HG03135 (cell line): ENCODE results near the gene TMEM30B.
"Not testable (repeated sequence)": the region's sequence is repeated elsewhere in the genome, so short reads cannot be mapped to it uniquely, and the experiment has no call there.

Experiments used
- ATAC-seq: cut with Tn5 transposase; IDR thresholded peaks from one replicate; pipeline ENCODE4 v1.9.1; 2021; ENCODE audit warnings: mild to moderate bottlenecking, moderate library complexity; ENCODE audit not compliant: unreplicated experiment

TMEM30B gene, protein sequence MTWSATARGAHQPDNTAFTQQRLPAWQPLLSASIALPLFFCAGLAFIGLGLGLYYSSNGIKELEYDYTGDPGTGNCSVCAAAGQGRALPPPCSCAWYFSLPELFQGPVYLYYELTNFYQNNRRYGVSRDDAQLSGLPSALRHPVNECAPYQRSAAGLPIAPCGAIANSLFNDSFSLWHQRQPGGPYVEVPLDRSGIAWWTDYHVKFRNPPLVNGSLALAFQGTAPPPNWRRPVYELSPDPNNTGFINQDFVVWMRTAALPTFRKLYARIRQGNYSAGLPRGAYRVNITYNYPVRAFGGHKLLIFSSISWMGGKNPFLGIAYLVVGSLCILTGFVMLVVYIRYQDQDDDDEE

DNA sequence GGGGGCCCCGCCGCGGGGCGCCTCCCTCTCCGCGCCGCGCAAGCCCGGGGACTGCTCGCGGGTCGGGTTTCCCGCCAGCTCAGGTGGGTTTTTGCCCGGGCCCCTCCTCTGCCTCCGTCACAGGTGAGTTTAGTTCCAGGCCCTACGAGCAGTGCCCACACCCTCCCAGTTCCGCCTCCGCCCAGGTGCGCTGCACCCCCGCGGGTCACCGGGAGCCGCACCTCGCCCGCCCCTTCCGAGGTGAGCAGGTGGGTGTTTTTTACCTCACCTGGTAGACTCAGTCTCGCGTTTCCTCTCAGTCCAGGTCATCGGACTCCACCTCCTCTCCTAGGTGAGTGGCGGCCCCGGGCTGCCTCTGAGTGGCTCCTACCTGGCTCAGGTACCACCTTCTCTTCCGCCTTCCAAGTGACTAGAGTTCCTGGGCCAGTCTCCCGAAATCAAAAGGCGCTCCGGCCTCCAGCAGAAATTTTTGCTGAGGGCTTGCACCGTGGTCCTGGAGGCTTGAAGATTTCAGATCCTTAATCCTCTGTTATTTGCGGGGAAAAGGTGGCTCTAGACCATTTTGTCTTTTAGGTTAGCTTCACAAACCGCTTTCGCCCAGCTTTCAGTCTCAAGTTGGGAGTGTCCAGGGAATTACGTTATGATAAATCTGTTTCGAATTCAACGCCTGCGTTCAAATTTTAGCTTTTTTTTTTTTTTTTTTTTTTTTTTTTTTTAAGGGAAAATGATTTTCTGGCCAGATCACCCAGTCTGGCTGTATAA, at the start of gene TMEM30B:
TSS of gene TMEM30B (minus strand) at position 153 of the 762 bp plus-strand sequence. CDS start 191 bp downstream, outside the sequence.
- no peak for ATAC-seq

DNA sequence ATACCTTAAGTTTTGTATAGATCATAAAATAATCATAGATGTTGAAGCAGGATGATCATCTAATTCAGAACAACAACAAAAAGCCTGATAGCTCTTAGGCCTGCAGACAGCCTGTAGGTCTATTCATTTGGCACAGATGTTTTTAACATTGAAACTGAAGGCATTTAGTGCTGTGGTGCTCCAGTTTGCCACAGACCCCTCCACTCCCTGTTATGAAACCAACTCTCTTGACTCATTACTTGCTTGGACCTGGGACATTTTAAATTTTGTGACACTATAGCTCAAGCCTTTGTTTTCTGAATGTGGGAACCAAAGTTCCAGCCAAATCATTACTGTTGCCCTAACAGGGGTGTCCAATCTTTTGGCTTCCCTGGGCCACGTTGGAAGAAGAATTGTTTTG, 49.4 kb upstream of the TMEM30B start:
- ATAC-seq = no peak

DNA sequence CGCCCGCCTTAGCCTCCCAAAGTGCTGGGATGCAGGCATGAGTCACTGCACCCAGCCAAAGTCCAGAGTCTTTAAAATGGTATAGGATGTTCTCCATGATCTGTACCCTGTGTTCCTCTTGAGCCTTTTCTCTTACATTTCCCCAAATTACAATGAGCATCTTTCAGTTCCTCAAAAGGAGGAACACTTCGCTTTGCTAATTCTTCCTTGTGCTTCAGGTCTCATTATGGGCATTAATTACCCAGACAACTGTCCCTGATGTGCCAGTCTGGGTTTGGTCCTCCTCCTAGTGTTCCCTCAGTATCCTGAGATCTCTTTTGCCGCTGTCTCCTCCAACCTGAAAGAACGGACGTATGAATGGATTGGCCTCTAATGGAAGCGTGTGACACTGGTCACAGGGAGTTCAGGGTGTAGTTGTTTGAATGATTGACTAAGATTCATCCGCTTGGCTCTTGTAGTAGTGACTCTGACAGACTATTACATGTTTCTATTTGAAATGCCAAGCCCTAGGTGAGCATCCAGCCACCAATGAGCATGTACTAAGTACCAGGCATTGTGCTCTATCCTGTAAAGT, 48.4 kb upstream of the TMEM30B start:
- no peak for ATAC-seq

DNA sequence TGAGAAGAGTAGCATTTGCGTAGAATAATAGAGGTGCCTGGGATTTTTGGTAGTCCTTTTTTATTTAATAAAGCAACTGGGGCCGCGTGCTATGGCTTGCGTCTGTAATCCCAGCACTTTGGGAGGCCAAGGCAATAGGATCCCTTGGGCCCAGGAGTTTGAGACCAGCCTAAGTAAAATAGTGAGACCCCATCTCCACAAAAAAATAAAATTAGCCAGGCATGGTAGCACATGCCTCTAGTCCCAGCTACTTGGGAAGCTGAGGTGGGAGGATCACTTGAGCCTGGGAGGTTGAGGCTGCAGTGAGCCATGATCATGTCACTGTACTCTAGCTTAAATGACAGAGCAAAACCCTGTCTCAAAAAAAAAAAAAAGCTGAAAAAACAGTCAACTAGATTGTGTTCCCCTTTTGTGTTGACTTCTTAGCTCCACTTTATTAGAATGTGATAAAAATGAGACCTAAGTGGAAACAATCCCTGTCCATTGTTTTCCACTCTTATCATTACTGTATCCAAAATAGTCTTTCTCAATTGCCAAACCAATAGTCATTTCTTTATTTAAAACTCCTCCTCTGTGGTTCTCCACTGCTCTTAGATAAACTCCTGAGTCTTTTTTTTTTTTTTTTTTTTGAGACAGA, 47.6 kb upstream of the TMEM30B start:
- no peak for ATAC-seq

DNA sequence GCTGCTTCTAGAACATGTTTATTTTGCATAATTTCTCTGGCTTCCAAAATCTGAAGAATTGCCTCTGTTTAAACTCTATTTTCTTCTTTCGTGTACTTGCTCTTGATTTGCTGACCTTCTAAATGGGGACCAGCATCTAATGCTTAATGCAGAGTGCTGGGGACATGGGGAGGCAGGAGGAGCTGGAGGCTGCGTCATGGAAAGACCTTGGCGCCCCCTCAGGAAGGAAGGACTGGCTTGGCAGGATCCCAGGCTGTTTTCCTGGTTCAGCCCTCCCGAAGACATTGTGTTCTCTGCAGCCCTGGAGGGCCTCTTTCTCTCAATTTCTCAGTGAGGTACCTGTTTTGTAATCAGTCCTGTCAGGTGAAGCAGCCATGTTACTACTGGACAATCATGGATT, 45.7 kb upstream of the TMEM30B start:
- ATAC-seq = no peak

DNA sequence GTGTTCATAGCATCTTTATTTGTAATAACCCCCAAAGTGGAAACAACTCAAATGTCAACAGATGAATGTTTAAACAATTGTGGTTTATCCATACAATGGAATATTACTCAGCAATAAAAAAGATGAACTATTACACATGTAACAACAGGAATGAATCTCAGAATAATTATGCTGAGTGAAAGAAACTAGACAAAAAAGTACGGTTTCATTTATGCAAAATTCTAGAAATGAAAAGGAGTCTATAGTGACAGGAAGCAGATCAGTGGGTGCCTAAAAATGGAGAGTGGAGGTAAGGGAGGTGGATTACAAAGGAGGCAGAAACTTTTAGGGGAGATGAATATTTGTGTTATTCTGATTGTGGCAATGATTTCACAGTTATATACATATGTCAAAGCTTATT, 45.0 kb upstream of the TMEM30B start:
- no peak for ATAC-seq

DNA sequence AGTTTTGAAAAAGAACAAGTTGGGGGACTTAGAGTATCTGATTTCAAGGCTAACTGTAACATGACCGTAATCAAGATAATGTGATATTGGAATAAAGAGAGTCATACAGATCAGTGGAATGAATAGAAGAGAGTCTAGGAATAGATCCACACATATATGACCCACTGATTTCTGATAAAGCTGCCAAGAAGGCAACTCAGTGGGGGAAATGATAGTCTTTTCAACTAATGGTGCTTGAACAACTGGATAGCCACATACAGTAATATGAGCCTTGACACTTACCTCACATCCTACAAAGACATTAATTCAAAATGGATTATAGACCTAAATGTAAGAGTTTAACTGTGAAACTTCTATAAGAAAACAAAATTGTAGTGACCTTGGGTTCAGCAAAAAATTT, 44.0 kb upstream of the TMEM30B start:
- ATAC-seq = no peak

DNA sequence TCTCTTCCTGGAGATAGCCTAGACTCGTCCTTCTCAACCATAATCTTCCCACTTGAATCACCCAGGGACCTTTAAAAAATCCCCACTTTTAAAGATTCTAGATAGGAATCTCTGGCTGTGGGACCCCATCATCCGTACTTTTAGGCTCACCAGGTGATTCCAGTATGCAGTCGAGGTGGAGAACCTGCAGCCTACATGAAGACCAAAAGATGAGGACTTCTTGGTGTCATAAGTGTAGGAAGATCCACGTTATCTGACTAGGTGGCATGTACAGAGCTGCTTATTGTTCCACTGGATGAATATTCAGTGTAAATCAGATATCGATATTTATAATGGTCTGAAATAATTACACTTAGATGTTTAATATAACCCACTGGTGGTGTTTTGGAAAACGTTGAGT, 42.8 kb upstream of the TMEM30B start:
- no peak for ATAC-seq

DNA sequence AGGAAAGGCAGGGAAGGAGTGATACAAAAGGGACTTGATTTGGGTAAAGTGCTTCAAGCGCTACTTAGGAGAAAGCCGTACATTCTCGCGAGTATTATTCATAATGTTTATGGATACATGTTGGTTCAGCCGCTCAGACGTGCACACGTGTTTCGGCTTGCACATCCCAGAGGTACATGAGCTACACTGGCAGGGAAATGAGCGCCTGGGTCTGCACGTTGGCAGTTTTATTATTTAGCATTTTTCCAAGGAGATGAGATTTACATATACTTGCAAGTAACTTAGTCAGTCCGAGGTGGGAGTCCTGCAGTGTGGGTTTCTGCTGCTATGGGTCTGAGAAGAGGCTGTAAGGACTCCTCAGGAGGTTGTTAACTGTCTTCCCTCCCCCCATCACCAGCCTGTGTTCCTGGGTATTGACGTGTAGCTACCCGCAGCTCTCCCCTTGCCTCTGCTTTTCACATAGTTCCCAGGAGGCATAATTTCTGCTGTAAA, 41.7 kb upstream of the TMEM30B start:
- ATAC-seq = no peak

DNA sequence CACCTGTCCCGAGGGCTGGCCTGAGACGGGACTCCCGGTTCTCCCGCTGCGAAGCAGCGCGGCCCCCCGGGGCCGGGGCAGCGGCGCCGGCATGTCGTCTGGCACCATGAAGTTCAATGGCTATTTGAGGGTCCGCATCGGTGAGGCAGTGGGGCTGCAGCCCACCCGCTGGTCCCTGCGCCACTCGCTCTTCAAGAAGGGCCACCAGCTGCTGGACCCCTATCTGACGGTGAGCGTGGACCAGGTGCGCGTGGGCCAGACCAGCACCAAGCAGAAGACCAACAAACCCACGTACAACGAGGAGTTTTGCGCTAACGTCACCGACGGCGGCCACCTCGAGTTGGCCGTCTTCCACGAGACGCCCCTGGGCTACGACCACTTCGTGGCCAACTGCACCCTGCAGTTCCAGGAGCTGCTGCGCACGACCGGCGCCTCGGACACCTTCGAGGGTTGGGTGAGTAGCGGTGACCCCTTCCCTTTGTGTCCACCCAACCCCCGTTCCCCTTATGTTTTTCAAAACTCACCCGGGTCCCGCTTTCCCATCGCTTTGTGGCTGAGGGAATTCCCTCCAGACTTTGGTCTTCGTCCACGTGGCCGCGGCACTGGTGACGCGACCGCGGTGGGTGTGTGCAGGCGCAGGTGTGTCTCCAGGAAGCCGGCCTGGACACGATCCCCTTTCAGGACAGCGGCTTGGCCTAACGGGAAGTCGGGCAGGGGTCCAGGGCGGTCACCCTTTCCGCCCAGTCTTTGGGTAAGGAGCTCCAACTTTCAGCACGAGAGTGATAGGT, 41.1 kb upstream of the TMEM30B start:
- no peak for ATAC-seq

DNA sequence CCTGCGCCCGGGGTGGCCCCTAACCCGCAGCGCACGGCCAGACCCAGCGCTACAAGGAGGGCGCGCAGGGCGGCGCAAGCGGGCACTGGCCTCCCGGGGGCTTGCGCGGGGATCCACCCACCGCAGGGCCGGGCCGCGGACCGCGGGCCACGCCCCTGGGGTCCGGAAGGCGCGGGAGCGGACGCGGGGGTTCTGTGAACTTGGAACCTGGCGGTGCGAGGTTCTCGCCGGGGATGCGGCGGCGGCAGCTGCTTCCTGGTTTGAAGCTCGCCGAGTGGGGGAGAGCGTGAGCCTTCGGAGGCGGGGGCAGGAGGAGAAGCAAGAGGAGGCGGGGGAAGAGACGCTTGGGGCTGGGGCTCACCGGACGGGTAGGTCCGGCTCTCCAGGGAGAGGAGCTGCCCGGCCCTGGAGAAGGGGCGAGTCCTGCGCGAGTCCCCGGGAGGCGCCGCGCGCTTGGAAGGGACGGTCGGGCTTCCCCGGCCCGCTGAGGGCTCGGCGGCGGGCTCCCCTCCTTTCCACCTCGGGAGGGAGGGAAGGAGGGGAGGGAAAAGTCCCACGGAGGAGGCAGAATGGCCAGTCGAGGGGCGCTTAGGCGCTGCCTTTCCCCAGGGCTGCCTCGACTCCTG, 40.4 kb upstream of the TMEM30B start, which contains the start of gene PRKCH:
TSS of gene PRKCH (plus strand) at position 195 of the 626 bp plus-strand sequence. CDS start 523 bp downstream, outside the sequence.
- ATAC-seq = no peak

DNA sequence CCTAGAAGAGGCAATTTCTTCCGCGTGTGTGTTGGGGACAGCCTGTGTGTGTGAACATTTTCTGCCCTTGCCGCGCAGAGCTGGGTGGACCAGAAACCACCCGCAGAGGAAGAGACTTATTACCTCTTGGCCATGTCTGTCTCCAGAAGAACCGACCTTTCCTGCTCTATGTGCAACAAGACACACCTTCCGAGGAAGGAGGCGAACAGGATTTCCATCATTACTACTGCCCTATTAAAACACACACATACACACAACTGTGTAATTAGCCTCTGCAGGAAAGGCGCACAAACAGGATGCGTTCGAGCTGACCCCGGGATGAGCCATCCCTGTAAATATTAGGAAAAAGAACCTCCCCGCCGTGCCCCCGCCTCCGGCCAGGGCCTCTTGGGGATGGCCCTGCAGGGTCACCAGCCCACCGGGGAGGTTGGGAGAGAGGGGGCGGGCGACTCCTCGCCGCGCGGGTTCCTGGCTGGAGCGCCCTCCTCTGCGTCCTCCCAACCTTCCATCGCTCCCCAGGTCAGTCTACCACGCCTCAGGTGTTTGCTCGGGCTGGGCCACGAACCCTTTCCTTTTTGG, 39.8 kb upstream of the TMEM30B start:
- no peak for ATAC-seq

DNA sequence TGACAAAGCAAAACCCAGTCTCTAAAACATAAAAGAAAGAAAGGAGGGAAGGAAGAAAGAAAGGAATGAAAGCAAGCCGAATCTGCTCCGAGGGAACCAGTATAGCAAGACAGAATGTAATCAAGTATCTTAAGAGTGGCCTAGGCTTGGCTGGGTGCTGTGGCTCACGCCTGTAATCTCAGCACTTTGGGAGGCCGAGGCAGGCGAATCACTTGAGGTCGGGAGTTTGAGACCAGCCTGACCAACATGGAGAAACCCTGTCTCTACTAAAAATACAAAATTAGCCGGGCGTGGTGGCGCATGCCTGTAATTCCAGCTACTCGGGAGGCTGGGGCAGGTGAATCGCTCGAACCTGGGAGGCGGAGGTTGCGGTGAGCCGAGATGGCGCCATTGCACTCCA, 39.0 kb upstream of the TMEM30B start:
- not testable (repeated sequence) for ATAC-seq

DNA sequence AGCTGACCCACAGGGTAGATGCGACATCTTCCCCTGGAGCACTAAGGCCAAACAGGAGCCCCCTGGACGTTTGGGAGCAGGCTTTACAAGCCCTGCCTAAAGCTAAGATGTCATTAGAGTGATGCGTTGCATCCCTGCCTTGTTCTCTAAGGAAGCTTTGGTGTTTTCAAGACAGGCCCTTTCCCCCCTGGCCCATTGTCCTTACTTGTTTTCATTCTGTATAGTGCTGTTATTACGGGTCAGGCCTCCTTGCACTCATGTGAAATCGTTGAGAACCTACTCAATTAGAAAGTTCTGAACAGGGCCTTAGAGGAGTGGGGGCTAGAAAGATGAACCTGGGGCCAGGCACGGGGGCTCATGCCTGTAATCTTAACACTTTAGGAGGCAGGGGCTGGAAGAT, 38.6 kb upstream of the TMEM30B start:
- no peak for ATAC-seq

DNA sequence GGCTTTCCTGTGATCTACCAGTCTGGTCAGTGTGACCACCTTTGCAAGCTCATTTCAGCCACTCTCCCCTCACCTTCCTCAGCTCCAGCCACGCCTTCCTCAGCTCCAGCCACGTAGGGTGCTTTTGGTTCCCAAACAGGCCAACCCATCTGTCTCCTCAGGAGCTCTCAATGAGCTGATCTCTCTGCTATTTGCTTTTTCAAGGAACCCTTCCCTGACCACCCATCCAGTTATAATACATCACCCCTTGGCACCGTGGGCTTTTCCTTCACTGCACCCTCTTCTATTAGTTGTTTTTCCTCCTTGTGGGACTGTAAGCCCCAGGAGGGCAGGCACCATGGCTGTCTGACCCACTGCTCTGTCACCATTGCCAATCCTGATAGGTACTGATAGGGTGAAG, 37.9 kb upstream of the TMEM30B start:
- ATAC-seq = no peak

DNA sequence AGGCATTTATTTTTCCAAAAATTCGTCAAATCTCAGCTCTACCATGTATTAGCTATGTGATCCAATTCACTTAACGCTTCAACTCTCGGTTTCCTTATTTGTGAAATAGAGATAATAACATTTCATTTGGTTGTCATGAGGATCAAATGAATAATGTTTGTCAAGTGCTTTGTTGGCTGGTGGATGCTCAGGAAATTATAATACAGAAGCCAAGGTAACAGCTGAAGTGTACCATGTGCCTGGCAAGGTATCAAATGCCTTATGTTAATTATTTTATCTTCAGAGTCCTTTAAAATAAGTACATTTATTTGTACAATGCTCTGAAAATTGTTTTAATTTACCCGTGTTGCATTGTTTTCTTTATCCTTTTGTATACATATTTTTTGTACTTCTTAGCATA, 34.2 kb upstream of the TMEM30B start:
- no peak for ATAC-seq

DNA sequence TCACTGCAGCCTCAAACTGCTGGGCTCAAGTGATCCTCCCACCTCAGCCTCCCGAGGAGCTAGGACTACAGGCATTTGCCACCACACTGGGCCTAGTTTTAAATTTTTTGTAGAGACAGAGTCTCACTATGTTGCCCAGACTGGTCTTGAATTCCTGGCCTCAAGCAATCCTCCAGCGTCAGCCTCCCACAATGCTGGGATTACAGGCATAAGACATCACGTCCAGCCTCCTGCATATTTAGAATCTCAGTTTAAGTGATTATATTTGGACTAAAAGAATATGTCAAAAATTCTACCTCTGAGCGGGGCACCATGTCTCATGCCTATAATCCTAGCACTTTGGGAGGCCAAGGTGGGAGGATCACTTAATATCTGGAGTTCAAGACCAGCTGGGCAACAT, 27.6 kb upstream of the TMEM30B start:
- ATAC-seq = not testable (repeated sequence)

DNA sequence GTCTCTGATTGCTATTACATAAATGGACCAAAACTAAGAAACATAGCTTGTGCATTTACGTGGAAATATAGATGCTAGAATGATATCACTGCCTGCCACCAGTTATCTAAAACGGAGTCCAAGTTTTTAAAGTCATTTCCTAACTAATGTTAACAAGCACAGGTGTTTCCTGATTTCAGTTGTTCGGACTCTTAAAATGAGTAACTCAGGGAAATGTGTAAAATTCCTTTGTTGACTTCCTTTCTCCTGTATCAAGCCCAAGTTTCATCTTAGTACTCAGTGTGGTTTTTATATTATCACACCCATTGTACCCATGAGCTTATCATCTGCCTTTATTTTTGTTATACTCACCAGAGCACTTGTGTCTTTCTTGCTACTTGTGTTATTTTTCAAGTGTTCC, 27.1 kb upstream of the TMEM30B start:
- no peak for ATAC-seq

DNA sequence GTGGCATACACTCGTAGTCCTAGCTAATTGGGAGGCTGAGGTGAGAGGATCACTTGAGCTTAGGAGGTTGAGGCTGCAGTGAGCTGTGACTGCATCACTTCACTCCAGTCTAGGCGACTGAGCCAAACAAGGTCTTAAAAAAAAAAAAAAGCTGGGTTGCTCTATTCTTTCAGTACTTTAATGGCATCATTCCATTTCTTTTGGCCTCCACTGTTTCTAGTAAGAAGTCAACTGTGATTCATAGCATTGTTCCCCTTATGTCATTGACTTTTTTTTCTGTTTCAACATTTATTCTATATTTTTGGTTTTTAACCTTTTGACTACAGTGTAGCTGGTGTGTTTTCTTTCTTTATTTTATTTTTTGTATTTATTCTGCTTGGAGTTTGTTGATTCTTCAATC, 23.6 kb upstream of the TMEM30B start:
- no peak for ATAC-seq

DNA sequence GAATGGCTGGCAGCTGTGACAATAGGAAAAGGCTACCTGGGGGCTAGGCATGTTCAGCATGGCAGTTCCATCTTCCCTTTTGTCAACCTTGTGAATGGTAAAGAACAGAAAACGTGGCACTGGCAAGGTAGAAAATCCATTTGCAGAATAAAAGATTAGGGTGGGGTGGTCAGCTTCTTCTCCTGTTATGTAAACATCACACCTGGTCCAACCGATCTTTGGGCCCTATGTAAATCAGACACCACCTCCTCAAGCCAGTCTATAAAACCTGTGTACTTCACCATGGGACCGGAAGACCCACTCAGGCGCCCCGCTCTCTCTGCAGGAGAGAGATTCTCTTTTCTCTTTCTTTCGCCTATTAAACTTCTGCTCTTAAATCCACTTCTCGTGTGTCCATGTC, 19.6 kb upstream of the TMEM30B start:
- ATAC-seq = no peak
